ENCODE data around the gene MAP2K1. TPM values are rescaled to one million over a fixed set of nuclear protein-coding genes. Genes with fewer than 3 reads are reported as not detected.
A peak's percentile ranks its signal among the peaks of the same experiment; 100 is the strongest.

MAP2K1 gene
- total RNA-seq, 4 donors from 2014 or later: 14.7 to 83.0 (median 40.0) TPM

- TF ChIP-seq POLR2AphosphoS5 (IDR thresholded peaks at IDR 0.05) (no peak), POLR2A (IDR thresholded peaks at IDR 0.05) (no peak), CTCF (IDR thresholded peaks at IDR 0.05) (no peak), EP300 (IDR thresholded peaks at IDR 0.05; ENCODE audit: low read depth) (no peak)
- Histone ChIP-seq H3K4me1 (peaks cover 11 to 32% (median 22%) of the 10 kb centered on the region in 4 donors), H3K27ac (peak overlapping the region; percentile 88 to 98 (median 92)), H3K9me3 (no peaks in the 10 kb centered on the region), H3K36me3 (peaks cover 0 to 26% (median 12%) of the 10 kb centered on the region in 4 donors), H3K27me3 (no peaks in the 10 kb centered on the region), H3K4me3 (peak overlapping the region; percentile 58 to 96 (median 88))
- intact Hi-C loops (cut with DNase I; ENCODE audit: low total_unique reads): loop anchor here (2.0 kb wide), 1 partner anchor 119 kb away; the partner anchor contains the start of gene MAP2K1
- in situ Hi-C loops (cut with MboI; ENCODE audit: low pct_ligation_motif_present in 1 of 4, low pct_unique_long_range_greater_than_20kb in 1 of 4, low sequenced_read_pairs in 3 of 4): no loop called here
- DNase-seq: no peak
- WGBS, 2 donors (ENCODE audit: low coverage in 1 of 2): 1 to 3% methylated on average over 4 to 13 of the region's 13 CpGs
Observed at GRCh38 chr15:66505430-66505811, 118.7 kb downstream of the MAP2K1 start.

GRCh38 chr15:66505818-66506217, 119.1 kb downstream of the MAP2K1 start:
- Histone ChIP-seq H3K4me3 (peak overlapping the region in 3 of 4 donors; percentile 58 to 93 (median 84)), H3K27ac (peak overlapping the region; percentile 88 to 98 (median 92)), H3K4me1 (peaks cover 11 to 32% (median 22%) of the 10 kb centered on the region in 4 donors), H3K36me3 (peaks cover 0 to 22% (median 10%) of the 10 kb centered on the region in 4 donors), H3K27me3 (no peaks in the 10 kb centered on the region), H3K9me3 (no peaks in the 10 kb centered on the region)
- TF ChIP-seq POLR2AphosphoS5 (IDR thresholded peaks at IDR 0.05) (no peak), EP300 (IDR thresholded peaks at IDR 0.05; ENCODE audit: low read depth) (no peak), CTCF (IDR thresholded peaks at IDR 0.05) (no peak), POLR2A (IDR thresholded peaks at IDR 0.05) (no peak)
- in situ Hi-C loops (cut with MboI; ENCODE audit: low pct_ligation_motif_present in 1 of 4, low pct_unique_long_range_greater_than_20kb in 1 of 4, low sequenced_read_pairs in 3 of 4) (no loop called here), intact Hi-C loops (cut with DNase I; ENCODE audit: low total_unique reads) (loop anchor here (2.0 kb wide), 1 partner anchor 119 kb away; the partner anchor contains the start of gene MAP2K1)
- 52% methylated on average over 4 of the region's 4 CpGs for WGBS, 2 donors (ENCODE audit: low coverage in 1 of 2)
- no peak for DNase-seq

- intact Hi-C loops (cut with DNase I; ENCODE audit: low total_unique reads) (no loop called here), in situ Hi-C loops (cut with MboI; ENCODE audit: low pct_ligation_motif_present in 1 of 4, low pct_unique_long_range_greater_than_20kb in 1 of 4, low sequenced_read_pairs in 3 of 4) (no loop called here)
- no peak for DNase-seq
- Histone ChIP-seq H3K27me3 (no peaks in the 10 kb centered on the region), H3K4me3 (no peak overlapping the region), H3K27ac (no peak overlapping the region), H3K9me3 (no peaks in the 10 kb centered on the region), H3K36me3 (no peaks in the 10 kb centered on the region), H3K4me1 (peaks cover 4 to 17% (median 10%) of the 10 kb centered on the region in 4 donors)
- TF ChIP-seq POLR2AphosphoS5 (IDR thresholded peaks at IDR 0.05) (no peak), POLR2A (IDR thresholded peaks at IDR 0.05) (no peak), CTCF (IDR thresholded peaks at IDR 0.05) (no peak), EP300 (IDR thresholded peaks at IDR 0.05; ENCODE audit: low read depth) (no peak)
- 79 to 93% methylated on average over 3 of the region's 3 CpGs for WGBS, 2 donors (ENCODE audit: low coverage in 1 of 2)
Observed at GRCh38 chr15:66508293-66508883, 121.7 kb downstream of the MAP2K1 start.

- no peak overlapping the region for H3K4me3 ChIP-seq
- no peak overlapping the region for H3K27ac ChIP-seq
- no peaks in the 10 kb centered on the region for H3K27me3 ChIP-seq
- H3K4me1 ChIP-seq: no peaks in the 10 kb centered on the region
- H3K36me3 ChIP-seq: peaks cover 0 to 11% (median 0%) of the 10 kb centered on the region in 4 donors
- WGBS, 2 donors (ENCODE audit: low coverage in 1 of 2): 79 to 85% methylated on average over 3 of the region's 3 CpGs
- no peak for TF ChIP-seq EP300 (IDR thresholded peaks at IDR 0.05; ENCODE audit: low read depth)
- no peak for TF ChIP-seq POLR2AphosphoS5 (IDR thresholded peaks at IDR 0.05)
- TF ChIP-seq POLR2A (IDR thresholded peaks at IDR 0.05): no peak
- TF ChIP-seq CTCF (IDR thresholded peaks at IDR 0.05): no peak
- in situ Hi-C loops (cut with MboI; ENCODE audit: low pct_ligation_motif_present in 1 of 4, low pct_unique_long_range_greater_than_20kb in 1 of 4, low sequenced_read_pairs in 3 of 4): no loop called here
- no peaks in the 10 kb centered on the region for H3K9me3 ChIP-seq
- DNase-seq: no peak
- intact Hi-C loops (cut with DNase I; ENCODE audit: low total_unique reads): no loop called here
Observed at GRCh38 chr15:66514586-66514985, 127.9 kb downstream of the MAP2K1 start.

All from transverse colon (tissue), 4 donors.